Activated naive CD4-positive, alpha-beta T cell treated with anti-CD3 and anti-CD28 coated beads for 36 hours (primary cell): ENCODE data around the gene PIP4K2A. TPM values are rescaled to one million over a fixed set of nuclear protein-coding genes. Genes with fewer than 3 reads are reported as not detected.
"Not testable (repeated sequence)": the region's sequence is repeated elsewhere in the genome, so short reads cannot be mapped to it uniquely, and the experiment has no call there.

Source experiments
- CTCF ChIA-PET: fragments of 350-600 bp; sonication (Branson Sonifier 250); formaldehyde crosslinking; loops from one replicate; lab custom pipeline; 2021; ENCODE audit warnings: antibody characterized with exemption; lab: Charles Lee
- DNase-seq: peaks from one replicate; pipeline ENCODE4 v3.0.0-alpha.2; 2020
- H3K27ac Mint-ChIP-seq: one replicate; pipeline ENCODE4 v1.8.0; 2021; ENCODE audit warnings: mild to moderate bottlenecking, mixed read lengths
- H3K27me3 Mint-ChIP-seq: one replicate; pipeline ENCODE4 v1.8.0; 2021; ENCODE audit warnings: low read depth, mixed read lengths
- H3K36me3 Mint-ChIP-seq: one replicate; pipeline ENCODE4 v1.8.0; 2021; ENCODE audit warnings: low read depth, mixed read lengths
- H3K4me1 Mint-ChIP-seq: one replicate; pipeline ENCODE4 v1.8.0; 2021; ENCODE audit warnings: low read depth, mixed read lengths
- H3K4me3 Mint-ChIP-seq: one replicate; pipeline ENCODE4 v1.8.0; 2021; ENCODE audit warnings: mild to moderate bottlenecking, moderate library complexity, mixed read lengths
- H3K9me3 Mint-ChIP-seq: one replicate; pipeline ENCODE4 v1.8.0; 2021; ENCODE audit warnings: mixed read lengths
- intact Hi-C: fragments of 100-400 bp; cut with micrococcal nuclease; formaldehyde crosslinking; loops from one replicate; pipeline ENCODE4 v1.15.1; 2023
- total RNA-seq, 2 experiments: library from RNA; stranded (reverse); gene quantifications; one replicate each; pipeline ENCODE4 v1.2.3, GENCODE V29; 2021

PIP4K2A gene
- total RNA-seq, 2 experiments from 2014 or later: 68.0 to 74.1 TPM

GRCh38 chr10:22704471-22704911 is 9.9 kb downstream of the PIP4K2A start:
- DNase-seq: no peak
- CTCF ChIA-PET: interaction anchor here (0.6 to 0.7 kb wide), 4 partner anchors 9 to 251 kb away, joined by 3 to 4 read pairs (median 4); no protein-coding TSS in a partner anchor
- intact Hi-C loops: loop anchor here (1.0 kb wide), 1 partner anchor 9 kb away; no protein-coding TSS in a partner anchor
- H3K9me3 Mint-ChIP-seq: no peaks in the 10 kb centered on the region
- peaks cover 24% of the 10 kb centered on the region for H3K36me3 Mint-ChIP-seq
- peak overlapping the region; percentile 46 for H3K27ac Mint-ChIP-seq
- H3K4me3 Mint-ChIP-seq: no peak overlapping the region
- H3K27me3 Mint-ChIP-seq: no peaks in the 10 kb centered on the region
- peaks cover 94% of the 10 kb centered on the region for H3K4me1 Mint-ChIP-seq

- peaks cover 86% of the 10 kb centered on the region for H3K4me1 Mint-ChIP-seq
- H3K27ac Mint-ChIP-seq: no peak overlapping the region
- no peaks in the 10 kb centered on the region for H3K9me3 Mint-ChIP-seq
- intact Hi-C loops: no loop called here
- no peak for DNase-seq
- H3K36me3 Mint-ChIP-seq: peaks cover 18% of the 10 kb centered on the region
- H3K4me3 Mint-ChIP-seq: no peak overlapping the region
- no peaks in the 10 kb centered on the region for H3K27me3 Mint-ChIP-seq
- CTCF ChIA-PET: no interaction called here
Measured at GRCh38 chr10:22702348-22702747, 12.0 kb downstream of the PIP4K2A start.

- intact Hi-C loops: loop anchor here (1.0 kb wide), 1 partner anchor 8 kb away; no protein-coding TSS in a partner anchor
- H3K4me1 Mint-ChIP-seq: peaks cover 84% of the 10 kb centered on the region
- CTCF ChIA-PET: no interaction called here
- no peak for DNase-seq
- H3K9me3 Mint-ChIP-seq: no peaks in the 10 kb centered on the region
- peaks cover 13% of the 10 kb centered on the region for H3K36me3 Mint-ChIP-seq
- no peaks in the 10 kb centered on the region for H3K27me3 Mint-ChIP-seq
- no peak overlapping the region for H3K4me3 Mint-ChIP-seq
- peak overlapping the region; percentile 62 for H3K27ac Mint-ChIP-seq
Measured at GRCh38 chr10:22701132-22701826, 13.1 kb downstream of the PIP4K2A start.

- no peaks in the 10 kb centered on the region for H3K9me3 Mint-ChIP-seq
- H3K27ac Mint-ChIP-seq: no peak overlapping the region
- DNase-seq: no peak
- H3K36me3 Mint-ChIP-seq: peaks cover 10% of the 10 kb centered on the region
- no peaks in the 10 kb centered on the region for H3K27me3 Mint-ChIP-seq
- peaks cover 83% of the 10 kb centered on the region for H3K4me1 Mint-ChIP-seq
- CTCF ChIA-PET: no interaction called here
- intact Hi-C loops: no loop called here
- H3K4me3 Mint-ChIP-seq: no peak overlapping the region
Measured at GRCh38 chr10:22700489-22700888, 13.9 kb downstream of the PIP4K2A start.

GRCh38 chr10:22699976-22700375 is 14.4 kb downstream of the PIP4K2A start:
- Mint-ChIP-seq H3K27me3 (no peaks in the 10 kb centered on the region), H3K9me3 (no peaks in the 10 kb centered on the region), H3K27ac (no peak overlapping the region), H3K36me3 (peaks cover 11% of the 10 kb centered on the region), H3K4me1 (peaks cover 82% of the 10 kb centered on the region), H3K4me3 (no peak overlapping the region)
- intact Hi-C loops: no loop called here
- no peak for DNase-seq
- CTCF ChIA-PET: interaction anchor here (1.1 kb wide), 1 partner anchor 70 kb away, joined by 3 read pairs; no protein-coding TSS in a partner anchor

GRCh38 chr10:22698941-22699440 is 15.4 kb downstream of the PIP4K2A start:
- DNase-seq: no peak
- Mint-ChIP-seq H3K4me1 (peaks cover 81% of the 10 kb centered on the region), H3K27me3 (no peaks in the 10 kb centered on the region), H3K27ac (no peak overlapping the region), H3K36me3 (peaks cover 11% of the 10 kb centered on the region), H3K4me3 (no peak overlapping the region), H3K9me3 (no peaks in the 10 kb centered on the region)
- CTCF ChIA-PET: interaction anchor here (1.1 kb wide), 1 partner anchor 69 kb away, joined by 3 read pairs; no protein-coding TSS in a partner anchor
- intact Hi-C loops: no loop called here

- CTCF ChIA-PET: interaction anchor here (1.0 kb wide), 1 partner anchor 291 kb away, joined by 3 read pairs; no protein-coding TSS in a partner anchor
- Mint-ChIP-seq H3K9me3 (peaks cover 1% of the 10 kb centered on the region), H3K4me3 (no peak overlapping the region), H3K27me3 (no peaks in the 10 kb centered on the region), H3K4me1 (peaks cover 83% of the 10 kb centered on the region), H3K27ac (no peak overlapping the region), H3K36me3 (peaks cover 8% of the 10 kb centered on the region)
- intact Hi-C loops: no loop called here
- DNase-seq: no peak
Measured at GRCh38 chr10:22697800-22698199, 16.6 kb downstream of the PIP4K2A start.

- Mint-ChIP-seq H3K4me3 (no peak overlapping the region), H3K9me3 (peaks cover 5% of the 10 kb centered on the region), H3K27me3 (no peaks in the 10 kb centered on the region), H3K4me1 (peaks cover 83% of the 10 kb centered on the region), H3K27ac (no peak overlapping the region), H3K36me3 (peaks cover 15% of the 10 kb centered on the region)
- intact Hi-C loops: no loop called here
- DNase-seq: no peak
- CTCF ChIA-PET: interaction anchor here (0.9 to 1.2 kb wide), 3 partner anchors 16 to 291 kb away, joined by 3 read pairs; no protein-coding TSS in a partner anchor
Measured at GRCh38 chr10:22697101-22697500, 17.3 kb downstream of the PIP4K2A start.

GRCh38 chr10:22693860-22694259 is 20.5 kb downstream of the PIP4K2A start:
- Mint-ChIP-seq H3K36me3 (peaks cover 12% of the 10 kb centered on the region), H3K27me3 (no peaks in the 10 kb centered on the region), H3K9me3 (peaks cover 6% of the 10 kb centered on the region), H3K4me3 (peak overlapping the region; percentile 25), H3K4me1 (peaks cover 82% of the 10 kb centered on the region), H3K27ac (peak overlapping the region; percentile 85)
- intact Hi-C loops: loop anchor here (1.0 kb wide), 5 partner anchors 7 to 64 kb away; no protein-coding TSS in a partner anchor
- CTCF ChIA-PET: interaction anchor here (0.7 kb wide), 1 partner anchor 11 kb away, joined by 4 read pairs; no protein-coding TSS in a partner anchor
- no peak for DNase-seq

- H3K9me3 Mint-ChIP-seq: peaks cover 6% of the 10 kb centered on the region
- no peaks in the 10 kb centered on the region for H3K27me3 Mint-ChIP-seq
- intact Hi-C loops: loop anchor here (1.0 kb wide), 5 partner anchors 8 to 63 kb away; no protein-coding TSS in a partner anchor
- peaks cover 84% of the 10 kb centered on the region for H3K4me1 Mint-ChIP-seq
- H3K4me3 Mint-ChIP-seq: peak overlapping the region; percentile 25
- H3K27ac Mint-ChIP-seq: peak overlapping the region; percentile 85
- peaks cover 12% of the 10 kb centered on the region for H3K36me3 Mint-ChIP-seq
- CTCF ChIA-PET: interaction anchor here (0.7 kb wide), 1 partner anchor 10 kb away, joined by 4 read pairs; no protein-coding TSS in a partner anchor
- peak; percentile 42 for DNase-seq
Measured at GRCh38 chr10:22693371-22693784, 21.0 kb downstream of the PIP4K2A start.

GRCh38 chr10:22692119-22692518 is 22.3 kb downstream of the PIP4K2A start:
- CTCF ChIA-PET: interaction anchor here (0.8 to 1.4 kb wide), 4 partner anchors 9 to 106 kb away, joined by 3 to 5 read pairs (median 3); no protein-coding TSS in a partner anchor
- DNase-seq, H3K9me3 Mint-ChIP-seq, intact Hi-C loops, H3K4me3 Mint-ChIP-seq, H3K27me3 Mint-ChIP-seq: not testable (repeated sequence)
- Mint-ChIP-seq H3K4me1 (peaks cover 89% of the 10 kb centered on the region), H3K27ac (peak overlapping the region; percentile 53), H3K36me3 (peaks cover 12% of the 10 kb centered on the region)
